Activated T-cell treated with anti-CD3 and anti-CD28 coated beads, Interleukin-2, amount 50 U/mL, for 72 hours (primary cell): ENCODE results near the gene LHX2. TPM values are rescaled to one million over a fixed set of nuclear protein-coding genes. Genes with fewer than 3 reads are reported as not detected.

Experiments
- ATAC-seq, 2 donors: fragments of 150-1000 bp; cut with Tn5 transposase; replicated peaks in 1 of 2; 2 replicates each; pipeline ENCODE4 v1.10.0; 2021; ENCODE audit warnings: moderate library complexity in 2 of 2, mild to moderate bottlenecking in 1 of 2
- DNase-seq, 2 donors: peaks; one replicate each; pipeline ENCODE4 v3.0.0; 2021 to 2022; ENCODE audit warnings: mixed read lengths in 1 of 2
- H3K27ac Mint-ChIP-seq: one replicate; pipeline ENCODE4 v1.8.0; 2022; ENCODE audit warnings: mild to moderate bottlenecking, moderate library complexity, mixed read lengths
- H3K27me3 Mint-ChIP-seq: one replicate; pipeline ENCODE4 v1.8.0; 2022; ENCODE audit warnings: low read depth, mixed read lengths
- H3K36me3 Mint-ChIP-seq, 2 donors: one replicate each; pipeline ENCODE4 v1.8.0; 2022; ENCODE audit warnings: mixed read lengths in 2 of 2, mild to moderate bottlenecking in 1 of 2; ENCODE audit not compliant: insufficient read depth in 2 of 2
- H3K4me1 Mint-ChIP-seq: one replicate; pipeline ENCODE4 v1.8.0; 2022; ENCODE audit warnings: low read depth, mixed read lengths
- H3K4me3 Mint-ChIP-seq, 2 donors: one replicate each; pipeline ENCODE4 v1.8.0; 2022; ENCODE audit warnings: mild to moderate bottlenecking in 2 of 2, mixed read lengths in 2 of 2, moderate library complexity in 2 of 2
- H3K9me3 Mint-ChIP-seq, 2 donors: one replicate each; pipeline ENCODE4 v1.8.0; 2022; ENCODE audit warnings: mixed read lengths in 2 of 2
- total RNA-seq, 2 donors: library from RNA; stranded (reverse); gene quantifications; one replicate each; pipeline ENCODE4 v1.2.3, GENCODE V29; 2022

Gene LHX2
- total RNA-seq, 2 donors from 2014 or later = not detected

DNA sequence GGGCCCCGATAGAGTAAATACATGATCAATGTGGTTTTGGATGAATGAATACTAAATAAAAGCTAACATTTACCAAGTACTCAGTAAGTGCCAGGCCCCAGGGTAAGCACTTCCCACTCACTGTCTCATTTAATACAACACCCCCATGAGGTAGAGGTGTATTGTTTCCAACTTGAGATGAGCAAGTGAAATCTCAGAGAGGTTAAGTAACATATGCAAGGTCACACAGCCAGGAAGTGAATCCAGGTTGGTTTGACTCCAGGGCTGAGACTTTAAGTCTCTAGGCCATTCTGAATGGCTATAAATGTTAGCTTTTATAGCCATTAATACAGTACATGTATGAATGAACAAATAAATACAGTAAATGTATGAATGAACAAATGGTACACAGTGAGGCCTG lies 39.4 kb downstream of the LHX2 start:
- Mint-ChIP-seq H3K36me3 (peaks cover 0 to 2% of the 10 kb centered on the region in 2 donors), H3K4me3 (no peak overlapping the region), H3K27ac (no peak overlapping the region), H3K27me3 (peaks cover 72% of the 10 kb centered on the region), H3K4me1 (no peaks in the 10 kb centered on the region), H3K9me3 (no peaks in the 10 kb centered on the region)
- DNase-seq (no peak), ATAC-seq (no peak)

DNA sequence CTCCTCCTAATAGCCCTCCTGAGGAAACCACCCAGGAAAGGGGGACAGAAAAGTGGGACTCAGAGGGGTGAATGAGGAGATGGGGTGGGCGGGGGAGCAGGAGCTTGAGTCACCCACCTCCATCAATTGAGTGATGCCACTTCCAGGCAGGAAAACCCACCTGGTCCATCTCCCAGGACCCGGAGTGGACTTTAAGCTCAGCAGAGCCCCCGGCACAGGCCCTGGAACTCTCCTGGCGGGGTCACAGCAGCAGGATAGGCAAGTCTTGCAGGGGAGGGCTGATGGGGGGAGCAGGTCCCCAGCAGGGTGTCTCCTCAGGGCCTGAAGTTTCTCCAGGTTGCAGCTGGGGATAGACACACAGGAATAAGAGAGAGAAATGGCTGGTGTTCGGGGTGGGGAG lies 40.8 kb downstream of the LHX2 start:
- ATAC-seq = no peak
- H3K27me3 Mint-ChIP-seq = peaks cover 71% of the 10 kb centered on the region
- no peak for DNase-seq
- H3K36me3 Mint-ChIP-seq = peaks cover 0 to 2% of the 10 kb centered on the region in 2 donors
- H3K4me1 Mint-ChIP-seq = no peaks in the 10 kb centered on the region
- H3K27ac Mint-ChIP-seq = no peak overlapping the region
- H3K9me3 Mint-ChIP-seq = no peaks in the 10 kb centered on the region
- no peak overlapping the region for H3K4me3 Mint-ChIP-seq

DNA sequence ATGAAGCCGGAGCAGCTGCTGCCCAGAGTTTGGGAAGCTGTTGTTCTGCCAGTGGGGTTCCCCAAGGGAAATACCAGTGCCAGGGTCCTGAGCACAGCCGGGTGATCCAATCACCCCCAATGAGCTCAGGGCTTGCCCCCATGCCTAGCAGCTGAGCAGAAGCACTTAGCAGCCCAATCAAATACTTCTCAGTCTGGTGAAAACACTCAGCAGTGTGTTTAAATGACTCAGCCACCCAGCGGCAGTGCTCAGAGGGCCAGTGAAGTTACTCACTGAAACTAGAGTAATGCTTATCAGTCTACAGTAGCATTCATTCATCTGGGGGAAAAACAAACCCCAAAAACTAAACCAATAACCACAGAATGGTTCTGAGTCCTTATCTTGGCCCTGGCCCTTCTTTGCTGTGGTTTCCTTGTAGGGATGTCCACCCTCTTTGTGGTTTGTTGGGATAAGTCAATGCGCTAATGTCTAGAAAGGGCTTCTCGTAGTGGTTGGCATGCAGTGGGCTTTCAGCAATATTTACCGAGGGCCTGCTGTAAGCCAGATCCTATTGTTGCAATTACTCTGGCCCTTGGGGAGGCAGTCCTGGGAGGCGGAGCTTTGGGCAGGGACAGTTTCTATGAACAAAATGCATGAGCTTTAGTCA lies 43.1 kb downstream of the LHX2 start:
- peak overlapping the region; percentile 26 for H3K27ac Mint-ChIP-seq
- H3K4me1 Mint-ChIP-seq = no peaks in the 10 kb centered on the region
- peaks cover 70% of the 10 kb centered on the region for H3K27me3 Mint-ChIP-seq
- peaks cover 0 to 4% of the 10 kb centered on the region in 2 donors for H3K36me3 Mint-ChIP-seq
- DNase-seq = peak; percentile 66 to 76
- ATAC-seq = peak; percentile 99
- no peak overlapping the region for H3K4me3 Mint-ChIP-seq
- H3K9me3 Mint-ChIP-seq = peaks cover 0 to 2% of the 10 kb centered on the region in 2 donors

DNA sequence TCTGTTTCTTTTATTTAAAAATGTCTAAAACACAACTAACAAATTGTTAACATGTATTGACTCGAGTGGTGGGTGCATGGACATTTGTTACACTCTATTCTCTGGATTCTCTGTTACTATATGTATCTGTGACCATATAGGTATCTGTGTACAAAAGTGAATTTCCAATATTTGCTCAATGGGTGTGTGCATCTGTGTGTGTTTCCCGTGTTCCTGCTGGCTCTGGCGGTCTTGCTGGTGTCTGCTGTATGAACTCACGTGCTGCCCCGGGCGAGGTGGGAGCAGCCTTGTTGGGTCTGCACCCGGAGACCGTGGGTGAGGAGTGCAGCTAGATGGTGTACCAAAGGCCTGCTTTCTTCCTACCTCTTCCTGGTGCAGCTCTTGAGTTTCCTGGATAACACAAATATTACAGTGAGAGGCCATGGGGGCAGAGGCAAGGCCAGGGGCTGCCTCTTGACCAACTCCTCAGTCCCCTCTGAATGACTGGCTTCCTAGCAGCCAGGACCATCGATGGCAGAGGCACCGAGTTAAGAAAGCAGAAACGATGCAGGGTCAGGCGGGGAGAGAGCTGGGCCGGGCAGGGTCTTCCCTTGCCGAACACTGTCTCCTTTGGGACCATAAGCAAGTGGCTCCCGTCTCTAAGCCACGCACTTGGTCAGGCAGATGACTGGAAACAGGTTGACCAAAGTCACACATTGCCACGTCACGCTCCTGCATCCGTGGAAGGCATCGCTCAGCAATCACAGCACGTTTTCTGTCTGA lies 49.5 kb downstream of the LHX2 start:
- ATAC-seq = no peak
- no peaks in the 10 kb centered on the region for H3K4me1 Mint-ChIP-seq
- H3K9me3 Mint-ChIP-seq = peaks cover 0 to 2% of the 10 kb centered on the region in 2 donors

DNA sequence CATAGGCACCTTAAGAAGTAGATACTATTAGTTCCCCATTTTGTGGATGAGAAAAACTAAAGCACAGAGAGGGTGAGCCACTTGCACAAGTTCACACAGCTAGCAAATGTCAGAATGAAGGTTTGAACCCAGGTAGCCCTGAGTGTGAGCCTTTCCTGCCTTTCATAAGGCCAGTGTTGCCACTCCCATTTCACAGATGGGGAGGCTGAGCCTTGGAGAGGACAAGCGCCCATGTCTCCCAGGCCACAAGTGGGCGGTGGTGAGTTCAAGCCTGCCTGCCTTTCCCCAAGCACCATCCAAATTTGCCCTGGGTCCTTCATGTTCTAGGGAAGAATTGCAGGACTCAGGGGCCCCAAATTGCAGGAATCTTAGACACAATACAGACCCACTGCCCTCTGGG lies 50.6 kb downstream of the LHX2 start:
- H3K4me1 Mint-ChIP-seq = no peaks in the 10 kb centered on the region
- ATAC-seq = no peak
- H3K9me3 Mint-ChIP-seq = peaks cover 0 to 2% of the 10 kb centered on the region in 2 donors
- H3K27ac Mint-ChIP-seq = no peak overlapping the region
- no peak for DNase-seq
- H3K4me3 Mint-ChIP-seq = no peak overlapping the region
- H3K36me3 Mint-ChIP-seq = peaks cover 0 to 2% of the 10 kb centered on the region in 2 donors
- H3K27me3 Mint-ChIP-seq = peaks cover 51% of the 10 kb centered on the region

More for the DNA sequence above, 49.5 kb downstream of the LHX2 start:
- no peak for DNase-seq
- Mint-ChIP-seq H3K4me3 (no peak overlapping the region), H3K27me3 (peaks cover 61% of the 10 kb centered on the region), H3K36me3 (peaks cover 0 to 2% of the 10 kb centered on the region in 2 donors), H3K27ac (no peak overlapping the region)

DNA sequence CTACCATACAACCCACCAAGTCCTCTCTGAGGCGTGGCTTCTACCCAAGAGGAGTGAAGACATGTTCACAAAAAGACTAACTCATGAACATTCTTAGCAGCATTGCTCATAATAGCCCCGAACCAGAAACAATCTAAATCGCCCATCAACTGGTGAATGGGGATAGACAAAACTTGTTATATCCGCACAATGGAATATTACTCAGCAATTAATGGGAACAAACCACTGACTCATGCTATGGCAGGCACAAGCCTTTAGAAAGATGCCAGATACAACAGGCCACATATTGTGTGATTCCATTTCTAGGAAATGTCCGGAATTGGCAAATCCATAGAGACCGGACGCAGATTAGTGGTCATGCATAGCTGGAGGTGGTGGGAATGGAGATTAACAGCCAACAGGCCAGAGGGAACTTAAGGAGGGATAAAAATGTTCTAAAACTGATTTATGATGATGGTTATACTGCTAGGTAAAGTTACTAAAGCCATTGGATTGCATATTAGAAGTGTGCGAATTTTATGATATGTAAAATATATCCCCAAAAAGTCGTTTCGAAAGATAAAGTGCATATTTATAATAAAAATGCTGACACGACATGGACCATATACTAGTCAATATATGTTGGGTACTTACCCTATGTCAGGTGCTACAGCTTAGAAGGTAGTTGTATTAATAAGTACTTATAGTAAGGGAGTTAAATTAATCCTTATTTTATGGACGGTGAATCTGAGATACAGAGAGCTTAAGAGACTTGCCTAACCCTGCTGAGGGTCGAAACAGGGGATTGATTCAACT lies 55.4 kb downstream of the LHX2 start:
- Mint-ChIP-seq H3K4me1 (no peaks in the 10 kb centered on the region), H3K9me3 (no peaks in the 10 kb centered on the region), H3K27ac (no peak overlapping the region), H3K27me3 (peaks cover 20% of the 10 kb centered on the region), H3K4me3 (no peak overlapping the region), H3K36me3 (no peaks in the 10 kb centered on the region)
- ATAC-seq (no peak), DNase-seq (no peak)

DNA sequence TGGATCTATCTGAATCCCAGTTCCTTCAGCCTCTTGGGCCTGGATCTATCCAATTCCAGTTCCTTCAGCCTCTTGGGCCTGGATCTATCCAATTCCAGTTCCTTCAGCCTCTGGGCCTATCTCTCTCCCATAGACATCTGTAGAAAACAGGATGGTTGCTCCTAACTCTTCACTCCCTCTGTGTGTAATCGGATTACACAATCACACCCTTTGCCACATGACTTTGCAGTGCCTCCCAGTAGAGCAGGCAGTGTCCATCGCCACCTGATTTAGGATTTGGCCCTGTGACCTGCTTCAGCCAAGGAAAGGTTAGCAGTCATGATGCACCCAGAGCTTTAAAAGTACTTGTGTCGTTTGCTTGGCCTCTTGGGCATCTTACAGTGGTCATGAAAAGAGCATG lies 56.7 kb downstream of the LHX2 start:
- H3K4me1 Mint-ChIP-seq = no peaks in the 10 kb centered on the region
- H3K4me3 Mint-ChIP-seq = no peak overlapping the region
- H3K27ac Mint-ChIP-seq = no peak overlapping the region
- H3K9me3 Mint-ChIP-seq = no peaks in the 10 kb centered on the region
- no peaks in the 10 kb centered on the region for H3K36me3 Mint-ChIP-seq
- DNase-seq (no peak), ATAC-seq (no peak)
- H3K27me3 Mint-ChIP-seq = peaks cover 28% of the 10 kb centered on the region

DNA sequence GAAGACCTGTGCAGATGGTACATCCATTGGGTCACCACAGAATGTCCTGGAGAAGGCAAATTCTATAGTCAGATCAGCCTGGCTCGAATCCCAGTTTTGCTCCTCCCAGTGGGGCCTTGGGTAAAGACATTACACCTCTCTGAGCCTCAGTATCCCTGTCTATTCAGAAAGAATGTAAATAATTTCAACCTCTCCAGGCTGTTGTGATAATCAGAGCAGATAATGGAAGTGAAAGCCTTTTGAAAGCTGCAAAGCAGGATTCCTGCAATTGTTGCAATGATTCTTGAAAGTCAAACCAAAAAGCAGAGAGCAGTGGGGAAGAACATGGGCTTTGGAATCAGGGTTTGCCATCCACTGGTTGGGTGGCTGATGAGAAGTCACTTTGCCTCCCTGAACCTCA lies 63.2 kb downstream of the LHX2 start:
- Mint-ChIP-seq H3K4me3 (no peak overlapping the region), H3K27me3 (peaks cover 36% of the 10 kb centered on the region), H3K4me1 (no peaks in the 10 kb centered on the region), H3K27ac (no peak overlapping the region), H3K9me3 (no peaks in the 10 kb centered on the region), H3K36me3 (no peaks in the 10 kb centered on the region)
- DNase-seq = no peak
- ATAC-seq = no peak

DNA sequence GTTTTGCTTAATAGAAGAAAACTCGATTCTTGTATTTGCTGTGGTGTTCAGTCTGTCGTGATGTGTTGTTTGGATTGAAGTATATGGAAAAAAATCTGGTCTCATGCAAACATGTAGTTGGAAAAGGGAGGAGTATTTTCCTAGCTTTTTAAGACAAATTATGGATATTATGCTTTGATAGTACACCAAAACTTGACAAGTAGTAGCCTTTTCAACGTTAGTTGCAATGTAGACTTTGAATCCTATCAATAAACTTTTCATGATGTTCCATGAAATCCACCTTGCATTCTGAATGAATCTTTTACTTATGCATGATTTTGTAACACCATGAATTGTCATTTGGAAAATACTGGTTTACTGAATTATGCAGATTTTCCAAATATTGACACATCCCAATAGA lies 64.2 kb downstream of the LHX2 start:
- no peaks in the 10 kb centered on the region for H3K4me1 Mint-ChIP-seq
- ATAC-seq (no peak), DNase-seq (no peak)
- peaks cover 37% of the 10 kb centered on the region for H3K27me3 Mint-ChIP-seq
- no peaks in the 10 kb centered on the region for H3K36me3 Mint-ChIP-seq
- no peak overlapping the region for H3K4me3 Mint-ChIP-seq
- H3K27ac Mint-ChIP-seq = no peak overlapping the region
- H3K9me3 Mint-ChIP-seq = no peaks in the 10 kb centered on the region

DNA sequence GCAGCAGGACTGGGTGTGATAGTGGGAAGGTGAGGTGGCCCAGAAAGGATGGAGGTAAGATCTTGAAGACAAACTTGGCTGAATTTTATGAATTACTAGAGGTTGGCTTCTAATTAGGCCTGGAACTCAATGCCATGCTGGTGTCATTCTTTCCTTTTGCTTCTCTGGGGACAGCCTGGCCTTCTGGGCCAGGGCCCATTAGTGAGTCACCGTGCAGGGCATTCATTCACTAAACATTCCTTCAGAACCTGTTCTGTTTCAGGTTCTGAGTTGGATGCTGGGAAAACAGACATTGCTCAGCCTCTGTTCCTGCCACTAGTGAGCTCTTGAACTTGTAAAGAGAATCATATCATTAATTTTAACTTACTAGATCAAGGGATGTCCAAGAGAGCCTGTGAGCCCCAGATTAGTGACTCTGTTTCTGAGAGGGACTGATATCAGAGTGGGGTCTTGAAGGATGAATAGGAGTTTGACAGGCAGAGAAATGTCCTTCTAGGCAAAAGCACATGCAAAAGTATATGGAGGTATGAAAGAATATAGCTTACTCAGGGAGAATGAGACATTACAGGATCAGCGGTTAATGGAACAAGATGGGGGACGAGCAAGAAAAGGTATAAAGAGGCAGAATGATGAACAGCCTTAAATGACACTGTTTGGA lies 66.5 kb downstream of the LHX2 start:
- Mint-ChIP-seq H3K9me3 (no peaks in the 10 kb centered on the region), H3K4me3 (no peak overlapping the region), H3K4me1 (no peaks in the 10 kb centered on the region), H3K27ac (no peak overlapping the region), H3K36me3 (no peaks in the 10 kb centered on the region), H3K27me3 (peaks cover 18% of the 10 kb centered on the region)
- ATAC-seq = no peak
- DNase-seq = no peak

DNA sequence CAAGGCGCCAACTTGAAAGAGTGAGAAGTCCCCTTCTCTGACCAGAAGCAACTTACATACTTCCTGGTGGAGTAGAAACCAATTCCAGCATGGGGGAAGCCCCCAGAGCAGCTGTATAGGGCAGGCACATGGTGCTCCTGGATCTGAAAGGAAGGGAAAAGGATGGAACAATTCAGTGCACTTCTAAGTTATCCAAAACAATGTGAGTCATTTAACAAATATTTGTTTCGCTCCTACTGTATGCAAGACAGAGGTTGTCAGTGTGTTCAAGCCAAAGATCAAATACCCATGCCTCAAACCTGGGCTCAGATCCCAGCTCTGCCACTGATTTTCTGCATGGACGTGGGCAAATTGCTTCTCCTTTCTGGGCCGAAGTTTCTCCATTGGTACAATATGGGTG lies 67.1 kb downstream of the LHX2 start:
- no peak overlapping the region for H3K27ac Mint-ChIP-seq
- H3K27me3 Mint-ChIP-seq = peaks cover 13% of the 10 kb centered on the region
- ATAC-seq = no peak
- no peak overlapping the region for H3K4me3 Mint-ChIP-seq
- H3K9me3 Mint-ChIP-seq = no peaks in the 10 kb centered on the region
- no peak for DNase-seq
- H3K36me3 Mint-ChIP-seq = no peaks in the 10 kb centered on the region
- no peaks in the 10 kb centered on the region for H3K4me1 Mint-ChIP-seq

DNA sequence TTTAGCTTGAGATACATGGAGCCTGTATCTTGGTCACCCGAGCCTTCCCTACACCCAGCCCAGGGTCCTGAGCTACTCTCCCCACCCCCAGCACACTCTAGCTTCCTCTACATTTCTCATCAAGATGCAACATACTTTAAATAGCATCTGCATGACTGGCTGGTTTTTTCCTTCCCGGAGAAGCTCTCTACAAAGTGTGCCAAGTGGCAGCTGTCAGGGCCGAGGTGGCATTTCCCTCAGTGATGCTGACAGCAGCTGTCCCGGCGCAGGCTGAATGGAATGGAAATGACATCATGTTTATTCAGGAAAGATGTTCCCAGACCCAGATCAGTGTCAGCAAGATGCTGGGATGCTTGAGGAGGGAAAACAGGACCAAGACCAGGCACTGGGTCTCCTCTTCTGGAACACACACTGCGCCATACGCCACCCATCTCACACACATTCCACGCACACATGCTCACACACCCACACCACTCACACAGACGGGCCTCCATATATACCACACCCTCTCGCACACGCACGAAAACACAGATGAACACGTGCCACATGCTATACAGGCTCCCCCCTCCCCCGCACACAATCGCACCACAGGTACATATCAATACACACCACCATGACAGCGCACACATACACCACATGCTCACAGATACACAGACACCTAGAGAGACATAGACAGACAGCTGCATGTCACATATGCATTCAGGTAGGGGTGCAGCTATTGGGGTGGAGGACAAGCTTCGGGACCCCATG lies 67.8 kb downstream of the LHX2 start:
- H3K27ac Mint-ChIP-seq = no peak overlapping the region
- no peak for DNase-seq
- H3K27me3 Mint-ChIP-seq = peaks cover 16% of the 10 kb centered on the region
- H3K36me3 Mint-ChIP-seq = no peaks in the 10 kb centered on the region
- no peaks in the 10 kb centered on the region for H3K9me3 Mint-ChIP-seq
- ATAC-seq = no peak
- H3K4me1 Mint-ChIP-seq = no peaks in the 10 kb centered on the region
- no peak overlapping the region for H3K4me3 Mint-ChIP-seq
